Osteocyte (in vitro differentiated cells): ENCODE data around the gene RARS2. TPM values are rescaled to one million over a fixed set of nuclear protein-coding genes. Genes with fewer than 3 reads are reported as not detected.
A peak's percentile ranks its signal among the peaks of the same experiment; 100 is the strongest.
"Not testable (repeated sequence)": the region's sequence is repeated elsewhere in the genome, so short reads cannot be mapped to it uniquely, and the experiment has no call there.

ENCODE experiments used
- DNase-seq: peaks from one replicate; pipeline ENCODE4 v3.0.0; 2021; ENCODE audit warnings: mixed read lengths; ENCODE audit not compliant: unreplicated experiment; ENCODE audit errors: extremely low spot score
- H3K27ac Mint-ChIP-seq: one replicate; pipeline ENCODE4 v1.8.0; 2021; ENCODE audit warnings: mild to moderate bottlenecking, mixed read lengths; ENCODE audit not compliant: unreplicated experiment
- H3K27me3 Mint-ChIP-seq: one replicate; pipeline ENCODE4 v1.8.0; 2021; ENCODE audit warnings: mixed read lengths; ENCODE audit not compliant: unreplicated experiment
- H3K36me3 Mint-ChIP-seq: one replicate; pipeline ENCODE4 v1.8.0; 2021; ENCODE audit warnings: mixed read lengths; ENCODE audit not compliant: unreplicated experiment
- H3K4me1 Mint-ChIP-seq: one replicate; pipeline ENCODE4 v1.8.0; 2021; ENCODE audit warnings: mixed read lengths; ENCODE audit not compliant: unreplicated experiment
- H3K4me3 Mint-ChIP-seq: one replicate; pipeline ENCODE4 v1.8.0; 2021; ENCODE audit warnings: mild to moderate bottlenecking, moderate library complexity, mixed read lengths; ENCODE audit not compliant: unreplicated experiment
- H3K9me3 Mint-ChIP-seq: one replicate; pipeline ENCODE4 v1.8.0; 2021; ENCODE audit warnings: mixed read lengths; ENCODE audit not compliant: unreplicated experiment
- total RNA-seq: library from RNA; stranded (reverse); gene quantifications from 2 replicates; pipeline ENCODE4 v1.2.1, GENCODE V29; 2021
- TF ChIP-seq, protein P1 (sequence below): fragments of 200-600 bp; sonication (generic); IDR thresholded peaks from 2 replicates; pipeline ENCODE4 v1.5.0; 2021; ENCODE audit warnings: antibody characterized with exemption, mild to moderate bottlenecking, moderate library complexity

RARS2 gene
- total RNA-seq, 1 donor from 2014 or later: 40.1 TPM

DNA sequence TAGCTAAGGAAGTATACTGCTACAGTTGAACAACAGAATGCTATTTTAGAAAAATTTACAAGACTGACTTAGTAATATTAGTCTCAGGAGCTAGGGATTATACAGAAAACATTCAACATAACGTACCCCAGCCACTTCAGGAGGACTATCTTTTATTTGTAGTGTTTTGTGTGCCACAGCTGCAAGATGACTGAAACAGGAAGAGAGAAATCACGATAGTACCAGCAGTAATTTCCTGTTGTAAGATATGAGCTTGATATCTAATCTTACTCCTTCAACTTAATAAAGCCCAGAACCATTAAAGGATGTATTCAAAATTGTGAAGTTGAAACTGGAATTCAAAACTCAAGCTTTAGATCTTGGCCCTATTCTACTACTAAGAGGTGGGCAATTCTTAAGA lies 75.0 kb downstream of the RARS2 start:
- Mint-ChIP-seq H3K4me3 (no peak overlapping the region), H3K27ac (no peak overlapping the region), H3K4me1 (no peaks in the 10 kb centered on the region), H3K36me3 (peaks cover 67% of the 10 kb centered on the region), H3K9me3 (no peaks in the 10 kb centered on the region), H3K27me3 (no peaks in the 10 kb centered on the region)
- no peak for DNase-seq
- TF ChIP-seq, protein P1, sequence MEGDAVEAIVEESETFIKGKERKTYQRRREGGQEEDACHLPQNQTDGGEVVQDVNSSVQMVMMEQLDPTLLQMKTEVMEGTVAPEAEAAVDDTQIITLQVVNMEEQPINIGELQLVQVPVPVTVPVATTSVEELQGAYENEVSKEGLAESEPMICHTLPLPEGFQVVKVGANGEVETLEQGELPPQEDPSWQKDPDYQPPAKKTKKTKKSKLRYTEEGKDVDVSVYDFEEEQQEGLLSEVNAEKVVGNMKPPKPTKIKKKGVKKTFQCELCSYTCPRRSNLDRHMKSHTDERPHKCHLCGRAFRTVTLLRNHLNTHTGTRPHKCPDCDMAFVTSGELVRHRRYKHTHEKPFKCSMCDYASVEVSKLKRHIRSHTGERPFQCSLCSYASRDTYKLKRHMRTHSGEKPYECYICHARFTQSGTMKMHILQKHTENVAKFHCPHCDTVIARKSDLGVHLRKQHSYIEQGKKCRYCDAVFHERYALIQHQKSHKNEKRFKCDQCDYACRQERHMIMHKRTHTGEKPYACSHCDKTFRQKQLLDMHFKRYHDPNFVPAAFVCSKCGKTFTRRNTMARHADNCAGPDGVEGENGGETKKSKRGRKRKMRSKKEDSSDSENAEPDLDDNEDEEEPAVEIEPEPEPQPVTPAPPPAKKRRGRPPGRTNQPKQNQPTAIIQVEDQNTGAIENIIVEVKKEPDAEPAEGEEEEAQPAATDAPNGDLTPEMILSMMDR: no peak

DNA sequence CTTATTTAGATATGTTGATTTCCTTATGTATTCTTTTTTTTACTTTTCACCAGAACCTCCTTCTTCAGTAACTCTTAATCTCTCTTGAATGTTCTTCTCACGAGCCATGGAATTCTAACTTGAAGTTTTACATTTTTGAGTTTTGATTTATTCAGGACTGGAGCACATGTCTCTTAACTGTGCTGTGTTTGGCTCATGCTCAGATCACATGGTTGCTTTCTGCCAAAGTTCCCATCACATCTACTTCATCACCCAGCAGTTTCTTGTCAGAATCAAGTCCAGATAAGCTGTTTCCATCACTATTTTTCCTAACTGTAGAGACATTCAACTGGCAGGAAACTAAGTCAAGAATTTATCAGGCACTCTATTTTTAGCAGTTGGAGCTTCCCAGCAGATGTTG lies 85.3 kb downstream of the RARS2 start:
- Mint-ChIP-seq H3K27ac (no peak overlapping the region), H3K4me3 (no peak overlapping the region)

DNA sequence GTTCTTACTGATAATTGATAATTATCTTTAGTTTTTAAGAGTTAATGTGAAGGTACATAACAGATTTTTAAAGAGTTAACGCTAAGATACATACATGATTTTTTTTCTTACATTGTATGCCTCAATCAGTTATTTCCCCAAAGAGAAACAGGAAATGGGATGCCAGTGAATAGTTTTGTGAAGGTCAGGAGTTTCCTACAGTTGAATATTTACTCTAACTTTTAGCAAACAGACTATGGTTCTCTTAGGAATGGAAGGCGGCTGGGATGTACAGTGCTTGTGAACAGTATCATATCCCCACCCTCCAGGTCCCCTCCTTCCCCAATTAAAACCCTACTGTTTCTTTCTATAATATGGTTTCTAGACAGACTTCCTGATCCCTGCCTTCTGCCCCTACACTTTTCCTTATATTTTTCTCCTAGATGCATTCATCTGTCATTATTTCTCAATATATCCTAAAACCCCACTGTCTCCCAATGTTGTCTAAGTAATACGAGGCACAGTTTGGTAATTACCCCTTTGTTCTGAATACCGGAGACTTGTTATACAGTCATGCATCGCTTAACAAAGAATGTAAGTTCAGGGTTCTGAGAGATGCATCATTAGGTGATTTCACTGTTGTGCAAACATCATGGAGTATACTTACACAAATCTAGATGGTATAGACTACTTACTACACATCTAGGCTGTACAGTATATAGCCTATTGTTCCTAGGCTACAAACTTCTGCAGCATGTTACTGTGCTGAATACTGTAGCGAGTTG lies 87.8 kb downstream of the RARS2 start:
- peaks cover 31% of the 10 kb centered on the region for H3K36me3 Mint-ChIP-seq
- peaks cover 5% of the 10 kb centered on the region for H3K4me1 Mint-ChIP-seq
- H3K27ac Mint-ChIP-seq: peak overlapping the region; percentile 56
- no peaks in the 10 kb centered on the region for H3K27me3 Mint-ChIP-seq
- DNase-seq: no peak
- H3K9me3 Mint-ChIP-seq: no peaks in the 10 kb centered on the region
- TF ChIP-seq, protein P1: no peak
- no peak overlapping the region for H3K4me3 Mint-ChIP-seq

More for the DNA sequence above, 85.3 kb downstream of the RARS2 start:
- DNase-seq: no peak
- peaks cover 38% of the 10 kb centered on the region for H3K36me3 Mint-ChIP-seq
- TF ChIP-seq, protein P1: no peak
- no peaks in the 10 kb centered on the region for H3K27me3 Mint-ChIP-seq
- H3K9me3 Mint-ChIP-seq: no peaks in the 10 kb centered on the region
- H3K4me1 Mint-ChIP-seq: peaks cover 5% of the 10 kb centered on the region

DNA sequence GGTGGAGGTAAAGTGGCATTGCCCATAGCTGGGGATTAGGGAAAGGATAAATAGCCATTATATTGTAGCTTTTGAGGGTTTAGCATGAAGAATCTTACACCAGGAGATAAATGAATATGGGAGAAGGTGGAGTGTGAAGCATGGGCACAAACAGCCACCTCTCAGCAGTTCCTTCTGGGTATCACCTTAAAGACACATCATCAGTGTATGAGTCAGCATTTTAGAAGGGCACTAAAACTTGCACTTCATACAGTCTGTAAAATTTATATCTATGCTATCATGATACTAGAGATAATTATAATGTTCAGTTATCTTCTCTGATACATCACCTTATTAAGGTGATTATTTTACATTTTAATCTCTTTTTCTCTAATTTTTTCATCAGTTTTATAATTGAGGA lies 91.7 kb downstream of the RARS2 start:
- H3K36me3 Mint-ChIP-seq: peaks cover 13% of the 10 kb centered on the region
- no peak for DNase-seq
- H3K27me3 Mint-ChIP-seq: no peaks in the 10 kb centered on the region
- H3K27ac Mint-ChIP-seq: no peak overlapping the region
- no peak overlapping the region for H3K4me3 Mint-ChIP-seq
- no peaks in the 10 kb centered on the region for H3K9me3 Mint-ChIP-seq
- TF ChIP-seq, protein P1: no peak
- peaks cover 5% of the 10 kb centered on the region for H3K4me1 Mint-ChIP-seq

DNA sequence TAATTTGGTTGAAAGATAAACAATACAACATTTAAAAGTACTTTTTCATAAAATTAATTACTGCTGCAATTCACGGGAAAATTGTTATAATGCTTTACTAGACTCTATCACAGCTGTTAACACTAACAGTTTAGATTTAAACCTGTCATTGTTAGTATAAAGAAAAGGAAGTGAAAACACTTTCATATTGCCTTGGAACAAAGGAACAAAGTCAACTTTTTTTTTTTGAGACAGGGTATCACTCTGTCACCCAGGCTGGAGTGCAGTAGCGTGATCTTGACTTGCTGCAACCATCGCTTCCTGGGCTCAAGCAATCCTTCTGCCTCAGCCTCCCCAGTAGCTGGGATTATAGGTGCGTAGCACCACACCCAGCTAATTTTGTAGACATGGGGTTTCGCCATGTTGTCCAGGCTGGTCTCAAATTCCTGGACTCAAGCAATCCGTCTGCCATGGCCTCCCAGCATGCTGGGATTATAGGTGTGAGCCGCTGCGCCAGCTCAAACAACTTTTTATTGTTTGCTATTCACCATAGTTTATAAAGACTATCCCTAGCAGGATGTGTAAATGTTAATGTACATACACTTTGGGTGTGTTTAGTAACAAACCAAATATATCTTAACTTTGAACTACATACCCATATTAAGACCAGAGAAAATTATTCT lies 94.9 kb downstream of the RARS2 start:
- no peaks in the 10 kb centered on the region for H3K9me3 Mint-ChIP-seq
- H3K27ac Mint-ChIP-seq: no peak overlapping the region
- H3K4me1 Mint-ChIP-seq: no peaks in the 10 kb centered on the region
- no peak for DNase-seq
- H3K4me3 Mint-ChIP-seq: no peak overlapping the region
- TF ChIP-seq, protein P1: no peak
- H3K36me3 Mint-ChIP-seq: peaks cover 13% of the 10 kb centered on the region
- no peaks in the 10 kb centered on the region for H3K27me3 Mint-ChIP-seq

DNA sequence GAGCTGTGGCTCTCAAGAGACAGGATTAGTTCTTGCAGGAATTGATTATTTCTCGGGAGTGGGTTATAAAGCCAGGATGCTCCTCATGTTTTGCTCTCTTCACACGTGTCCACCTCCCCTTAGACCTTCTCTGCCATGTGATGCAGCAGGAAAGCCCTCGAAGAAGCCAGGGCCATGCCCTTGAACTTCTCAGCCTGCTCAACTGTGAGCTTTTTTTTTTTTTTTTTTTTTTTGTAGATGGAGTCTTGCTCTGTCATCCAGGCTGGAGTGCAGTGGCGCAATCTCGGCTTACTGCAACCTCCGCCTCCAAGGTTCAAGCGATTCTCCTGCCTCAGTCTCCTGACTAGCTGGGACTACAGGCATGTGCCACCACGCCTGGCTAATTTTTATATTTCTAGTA lies 100.5 kb downstream of the RARS2 start:
- H3K27me3 Mint-ChIP-seq, H3K4me1 Mint-ChIP-seq, H3K4me3 Mint-ChIP-seq, H3K9me3 Mint-ChIP-seq, DNase-seq, H3K27ac Mint-ChIP-seq: not testable (repeated sequence)
- H3K36me3 Mint-ChIP-seq: peaks cover 16% of the 10 kb centered on the region
